ENCODE data around the gene IP6K2.

IP6K2 gene

GRCh38 chr3:48639944-48640606 lies 76.9 kb downstream of the IP6K2 start:
- no peak for DNase-seq (ENCODE audit: low read depth in 2 of 2)
